ENCODE data around the gene SLC8A2. TPM values are rescaled to one million over a fixed set of nuclear protein-coding genes. Genes with fewer than 3 reads are reported as not detected.
A peak's percentile ranks its signal among the peaks of the same experiment; 100 is the strongest.

The SLC8A2 gene
- total RNA-seq, 1 donor from 2014 or later: 14.5 TPM

DNA sequence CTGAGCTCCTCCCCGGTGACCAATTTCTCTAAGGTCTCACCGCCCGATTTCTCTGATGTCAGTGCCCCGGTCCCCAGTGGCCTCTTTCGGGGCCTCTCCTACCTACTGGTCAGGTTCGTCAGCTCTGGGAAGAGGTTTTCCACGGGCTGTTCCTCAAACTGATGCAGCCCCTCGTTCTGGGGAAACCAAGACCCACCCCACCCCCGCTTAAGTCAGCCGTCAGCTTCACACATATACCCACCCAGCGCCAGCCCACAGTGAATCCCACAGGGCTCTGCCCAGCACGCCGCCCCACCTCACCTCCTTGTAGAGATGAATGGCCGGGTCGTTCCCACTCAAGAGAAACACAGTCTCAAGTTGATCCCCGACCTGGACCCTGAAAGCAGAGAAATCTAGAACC lies 9.0 kb upstream of the SLC8A2 start:
- Histone ChIP-seq H3K4me2 (peak overlapping the region; percentile 73), H3K4me1 (no peaks in the 10 kb centered on the region), H3K79me2 (ENCODE audit: low read depth) (no peaks in the 10 kb centered on the region), H3K27ac (no peak overlapping the region), H3K27me3 (no peaks in the 10 kb centered on the region), H3K9me3 (ENCODE audit: low read depth) (no peaks in the 10 kb centered on the region), H3F3A (ENCODE audit: low read depth) (peaks cover 28% of the 10 kb centered on the region), H4K20me1 (ENCODE audit: low read depth) (peaks cover 3% of the 10 kb centered on the region), H3K4me3 (peak overlapping the region; percentile 44), H3K9ac (no peak overlapping the region), H2AFZ (replicated peaks) (no peak overlapping the region), H3K36me3 (no peaks in the 10 kb centered on the region)
- DNase-seq (ENCODE audit: low spot score): no peak
- Mint-ChIP-seq H3K27ac (peak overlapping the region; percentile 53), H3K4me3 (peak overlapping the region; percentile 64), H3K4me1 (peaks cover 15% of the 10 kb centered on the region), H3K9me3 (no peaks in the 10 kb centered on the region), H3K27me3 (ENCODE audit: insufficient read depth, low read depth) (peaks cover 18% of the 10 kb centered on the region), H3K36me3 (no peaks in the 10 kb centered on the region)
- TF ChIP-seq EZH2 (IDR thresholded peaks at IDR 0.05) (no peak), EZH2phosphoT487 (IDR thresholded peaks at IDR 0.05) (no peak)
- TF ChIP-seq, protein P1, sequence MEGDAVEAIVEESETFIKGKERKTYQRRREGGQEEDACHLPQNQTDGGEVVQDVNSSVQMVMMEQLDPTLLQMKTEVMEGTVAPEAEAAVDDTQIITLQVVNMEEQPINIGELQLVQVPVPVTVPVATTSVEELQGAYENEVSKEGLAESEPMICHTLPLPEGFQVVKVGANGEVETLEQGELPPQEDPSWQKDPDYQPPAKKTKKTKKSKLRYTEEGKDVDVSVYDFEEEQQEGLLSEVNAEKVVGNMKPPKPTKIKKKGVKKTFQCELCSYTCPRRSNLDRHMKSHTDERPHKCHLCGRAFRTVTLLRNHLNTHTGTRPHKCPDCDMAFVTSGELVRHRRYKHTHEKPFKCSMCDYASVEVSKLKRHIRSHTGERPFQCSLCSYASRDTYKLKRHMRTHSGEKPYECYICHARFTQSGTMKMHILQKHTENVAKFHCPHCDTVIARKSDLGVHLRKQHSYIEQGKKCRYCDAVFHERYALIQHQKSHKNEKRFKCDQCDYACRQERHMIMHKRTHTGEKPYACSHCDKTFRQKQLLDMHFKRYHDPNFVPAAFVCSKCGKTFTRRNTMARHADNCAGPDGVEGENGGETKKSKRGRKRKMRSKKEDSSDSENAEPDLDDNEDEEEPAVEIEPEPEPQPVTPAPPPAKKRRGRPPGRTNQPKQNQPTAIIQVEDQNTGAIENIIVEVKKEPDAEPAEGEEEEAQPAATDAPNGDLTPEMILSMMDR (IDR thresholded peaks at IDR 0.05): no peak

DNA sequence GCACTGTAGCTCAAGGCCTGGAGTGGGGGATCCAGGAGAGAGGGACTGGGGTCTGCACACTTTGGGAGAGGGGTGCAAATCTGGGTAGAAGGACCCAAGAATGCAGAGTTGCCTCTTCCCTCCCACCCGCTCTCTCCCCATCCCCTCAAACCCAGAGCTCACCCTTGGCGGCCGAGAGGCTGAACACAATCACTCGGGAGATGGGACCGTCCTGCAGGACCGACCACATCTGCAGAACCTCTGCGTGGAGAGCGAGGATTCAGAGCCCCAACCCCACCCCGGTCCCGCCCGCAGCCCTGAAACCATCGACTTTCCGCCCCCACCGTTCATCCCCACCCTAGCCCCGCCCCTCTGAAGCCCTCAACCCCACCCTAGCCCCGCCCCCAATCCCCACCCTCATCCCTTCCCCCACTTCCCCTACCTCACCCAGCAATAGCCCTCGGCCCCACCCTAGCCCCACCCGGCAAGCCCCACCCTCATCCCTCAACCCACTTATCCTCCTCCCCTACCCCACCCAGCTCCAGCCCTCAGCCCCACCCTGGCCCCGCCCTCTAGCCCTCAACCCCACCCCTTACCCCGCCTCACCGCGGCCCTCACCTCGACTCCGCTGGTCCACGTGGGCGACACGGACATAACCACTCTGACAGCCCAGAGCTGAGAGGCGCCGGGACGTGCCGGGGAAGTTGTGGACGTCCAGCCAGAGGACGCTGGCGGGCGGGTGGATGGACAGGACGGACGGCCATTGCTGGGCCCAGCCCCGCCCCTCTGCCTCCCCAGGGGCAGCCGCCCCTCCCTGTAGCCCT lies 8.2 kb upstream of the SLC8A2 start:
- Mint-ChIP-seq H3K27ac (no peak overlapping the region), H3K4me1 (peaks cover 13% of the 10 kb centered on the region), H3K9me3 (no peaks in the 10 kb centered on the region), H3K27me3 (ENCODE audit: insufficient read depth, low read depth) (peaks cover 18% of the 10 kb centered on the region), H3K36me3 (no peaks in the 10 kb centered on the region), H3K4me3 (no peak overlapping the region)
- Histone ChIP-seq H3K9ac (no peak overlapping the region), H3K4me1 (no peaks in the 10 kb centered on the region), H2AFZ (replicated peaks) (peak overlapping the region; percentile 72), H3K4me2 (peak overlapping the region; percentile 73), H3K36me3 (no peaks in the 10 kb centered on the region), H3K4me3 (peak overlapping the region; percentile 44), H3K27me3 (no peaks in the 10 kb centered on the region), H3K79me2 (ENCODE audit: low read depth) (no peaks in the 10 kb centered on the region), H3K9me3 (ENCODE audit: low read depth) (no peaks in the 10 kb centered on the region), H4K20me1 (ENCODE audit: low read depth) (peaks cover 3% of the 10 kb centered on the region), H3K27ac (no peak overlapping the region), H3F3A (ENCODE audit: low read depth) (peaks cover 21% of the 10 kb centered on the region)
- TF ChIP-seq EZH2 (IDR thresholded peaks at IDR 0.05) (no peak), EZH2phosphoT487 (IDR thresholded peaks at IDR 0.05) (no peak)
- TF ChIP-seq, protein P1 (IDR thresholded peaks at IDR 0.05): no peak
- DNase-seq (ENCODE audit: low spot score): peak; percentile 77

DNA sequence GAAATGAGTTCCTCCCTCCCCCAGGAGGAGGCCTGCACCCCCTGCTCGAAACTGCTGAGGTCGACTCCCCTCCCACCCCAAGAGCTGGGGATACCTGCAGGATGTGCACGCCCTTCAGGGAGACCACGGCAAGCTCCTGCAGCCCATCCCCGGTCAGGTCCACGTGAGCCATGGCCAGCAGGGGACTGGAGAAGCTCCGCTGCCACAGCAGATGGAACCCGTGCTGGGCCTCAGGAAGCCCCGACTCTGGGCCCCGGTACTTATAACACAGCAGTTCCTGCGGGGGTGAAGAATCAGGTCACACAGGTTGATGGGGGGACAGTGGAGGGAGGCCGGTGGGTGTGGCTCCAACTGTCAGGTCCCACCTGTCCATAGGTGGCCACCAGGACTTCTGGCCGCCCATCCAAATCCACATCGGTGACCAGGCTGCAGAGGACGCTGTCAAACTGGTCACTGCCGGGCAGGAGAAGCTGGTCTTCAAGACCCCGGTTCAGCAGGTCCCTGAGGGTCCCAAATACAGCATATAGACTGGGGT lies 4.8 kb upstream of the SLC8A2 start:
- TF ChIP-seq EZH2phosphoT487 (IDR thresholded peaks at IDR 0.05): no peak
- TF ChIP-seq, protein P1 (IDR thresholded peaks at IDR 0.05): no peak
- no peaks in the 10 kb centered on the region for H3K9me3 Mint-ChIP-seq

More for the DNA sequence above, 4.8 kb upstream of the SLC8A2 start:
- no peaks in the 10 kb centered on the region for H3K79me2 ChIP-seq (ENCODE audit: low read depth)
- H3K9me3 ChIP-seq (ENCODE audit: low read depth): no peaks in the 10 kb centered on the region
- Mint-ChIP-seq H3K4me1 (peaks cover 9% of the 10 kb centered on the region), H3K27me3 (ENCODE audit: insufficient read depth, low read depth) (peaks cover 14% of the 10 kb centered on the region), H3K4me3 (no peak overlapping the region), H3K27ac (no peak overlapping the region), H3K36me3 (no peaks in the 10 kb centered on the region)
- H3K27ac ChIP-seq: no peak overlapping the region
- peaks cover 2% of the 10 kb centered on the region for H3K27me3 ChIP-seq
- no peaks in the 10 kb centered on the region for H3K4me1 ChIP-seq
- H3F3A ChIP-seq (ENCODE audit: low read depth): peaks cover 18% of the 10 kb centered on the region
- H3K4me3 ChIP-seq: no peak overlapping the region
- DNase-seq (ENCODE audit: low spot score): no peak
- no peak overlapping the region for H3K4me2 ChIP-seq
- no peaks in the 10 kb centered on the region for H3K36me3 ChIP-seq
- no peak overlapping the region for H3K9ac ChIP-seq
- H4K20me1 ChIP-seq (ENCODE audit: low read depth): peaks cover 12% of the 10 kb centered on the region
- H2AFZ ChIP-seq (replicated peaks): no peak overlapping the region
